ENCODE results near the gene SIAH2.
A peak's percentile ranks its signal among the peaks of the same experiment; 100 is the strongest.

The SIAH2 gene

GRCh38 chr3:150737874-150738679 lies 24.9 kb downstream of the SIAH2 start:
- FAIRE-seq (peak; percentile 65), DNase-seq (ENCODE audit: insufficient read length) (no peak)
- no peak for TF ChIP-seq POLR2AphosphoS5 (IDR thresholded peaks at IDR 0.05; ENCODE audit: low read depth, low read length)
- TF ChIP-seq TAF1 (IDR thresholded peaks at IDR 0.05; ENCODE audit: borderline replicate concordance, low read depth, low read length), result no peak
- no peak for TF ChIP-seq POLR2A (IDR thresholded peaks at IDR 0.05; ENCODE audit: low read depth, low read length)

- TF ChIP-seq POLR2A (IDR thresholded peaks at IDR 0.05; ENCODE audit: low read depth, low read length), result no peak
- no peak for TF ChIP-seq TAF1 (IDR thresholded peaks at IDR 0.05; ENCODE audit: borderline replicate concordance, low read depth, low read length)
- no peak for TF ChIP-seq POLR2AphosphoS5 (IDR thresholded peaks at IDR 0.05; ENCODE audit: low read depth, low read length)
- FAIRE-seq (no peak), DNase-seq (ENCODE audit: insufficient read length) (no peak)
These were observed 25.8 kb downstream of the SIAH2 start for GRCh38 chr3:150736903-150737832.

- TF ChIP-seq POLR2A (IDR thresholded peaks at IDR 0.05; ENCODE audit: low read depth, low read length) (no peak), POLR2AphosphoS5 (IDR thresholded peaks at IDR 0.05; ENCODE audit: low read depth, low read length) (no peak), TAF1 (IDR thresholded peaks at IDR 0.05; ENCODE audit: borderline replicate concordance, low read depth, low read length) (no peak)
- no peak for DNase-seq (ENCODE audit: insufficient read length)
- no peak for FAIRE-seq
These were observed 26.7 kb downstream of the SIAH2 start for GRCh38 chr3:150736316-150736719.

GRCh38 chr3:150734795-150735119 lies 28.2 kb downstream of the SIAH2 start:
- DNase-seq (ENCODE audit: insufficient read length) (no peak), FAIRE-seq (no peak)
- no peak for TF ChIP-seq POLR2A (IDR thresholded peaks at IDR 0.05; ENCODE audit: low read depth, low read length)
- no peak for TF ChIP-seq TAF1 (IDR thresholded peaks at IDR 0.05; ENCODE audit: borderline replicate concordance, low read depth, low read length)
- TF ChIP-seq POLR2AphosphoS5 (IDR thresholded peaks at IDR 0.05; ENCODE audit: low read depth, low read length), result no peak

GRCh38 chr3:150733936-150734794 lies 28.8 kb downstream of the SIAH2 start:
- FAIRE-seq, result no peak
- no peak for TF ChIP-seq POLR2AphosphoS5 (IDR thresholded peaks at IDR 0.05; ENCODE audit: low read depth, low read length)
- no peak for TF ChIP-seq POLR2A (IDR thresholded peaks at IDR 0.05; ENCODE audit: low read depth, low read length)
- TF ChIP-seq TAF1 (IDR thresholded peaks at IDR 0.05; ENCODE audit: borderline replicate concordance, low read depth, low read length), result no peak
- DNase-seq (ENCODE audit: insufficient read length), result no peak

GRCh38 chr3:150733373-150733935 lies 29.5 kb downstream of the SIAH2 start:
- FAIRE-seq (no peak), DNase-seq (ENCODE audit: insufficient read length) (no peak)
- TF ChIP-seq POLR2A (IDR thresholded peaks at IDR 0.05; ENCODE audit: low read depth, low read length) (no peak), TAF1 (IDR thresholded peaks at IDR 0.05; ENCODE audit: borderline replicate concordance, low read depth, low read length) (no peak), POLR2AphosphoS5 (IDR thresholded peaks at IDR 0.05; ENCODE audit: low read depth, low read length) (no peak)

- no peak for FAIRE-seq
- TF ChIP-seq POLR2A (IDR thresholded peaks at IDR 0.05; ENCODE audit: low read depth, low read length), result no peak
- DNase-seq (ENCODE audit: insufficient read length), result no peak
These were observed 33.1 kb downstream of the SIAH2 start for GRCh38 chr3:150729682-150730360.

GRCh38 chr3:150727653-150728502 lies 35.1 kb downstream of the SIAH2 start:
- TF ChIP-seq POLR2A (IDR thresholded peaks at IDR 0.05; ENCODE audit: low read depth, low read length) (no peak), TAF1 (IDR thresholded peaks at IDR 0.05; ENCODE audit: borderline replicate concordance, low read depth, low read length) (no peak), POLR2AphosphoS5 (IDR thresholded peaks at IDR 0.05; ENCODE audit: low read depth, low read length) (no peak)
- no peak for DNase-seq (ENCODE audit: insufficient read length)
- FAIRE-seq, result no peak

- DNase-seq (ENCODE audit: insufficient read length) (no peak), FAIRE-seq (no peak)
- TF ChIP-seq TAF1 (IDR thresholded peaks at IDR 0.05; ENCODE audit: borderline replicate concordance, low read depth, low read length), result no peak
- TF ChIP-seq POLR2A (IDR thresholded peaks at IDR 0.05; ENCODE audit: low read depth, low read length), result no peak
- no peak for TF ChIP-seq POLR2AphosphoS5 (IDR thresholded peaks at IDR 0.05; ENCODE audit: low read depth, low read length)
These were observed 37.4 kb downstream of the SIAH2 start for GRCh38 chr3:150725548-150725947.

- no peak for DNase-seq (ENCODE audit: insufficient read length)
- TF ChIP-seq POLR2A (IDR thresholded peaks at IDR 0.05; ENCODE audit: low read depth, low read length) (no peak), POLR2AphosphoS5 (IDR thresholded peaks at IDR 0.05; ENCODE audit: low read depth, low read length) (no peak), TAF1 (IDR thresholded peaks at IDR 0.05; ENCODE audit: borderline replicate concordance, low read depth, low read length) (no peak)
- FAIRE-seq, result no peak
These were observed 39.0 kb downstream of the SIAH2 start for GRCh38 chr3:150723946-150724345.

All from GM12892 (cell line).